KOPT-K1 (cell line): Measurements from ENCODE around the gene FOXO4.

ENCODE experiments used
- H3K27ac ChIP-seq: fragments of 200-600 bp; sonication (generic); 2 replicates; pipeline ENCODE4 v1.5.1; 2016; ENCODE audit warnings: antibody characterized with exemption, mild to moderate bottlenecking, low read depth, low read length; ENCODE audit not compliant: poor library complexity, severe bottlenecking
- H3K36me3 ChIP-seq: fragments of 200-600 bp; sonication (generic); 2 replicates; pipeline ENCODE4 v1.5.1; 2017; ENCODE audit warnings: antibody characterized with exemption, mild to moderate bottlenecking, low read length, moderate library complexity; ENCODE audit not compliant: insufficient read depth
- H3K9me3 ChIP-seq: fragments of 200-600 bp; sonication (generic); 2 replicates; pipeline ENCODE4 v1.5.1; 2017; ENCODE audit warnings: antibody characterized with exemption, low read length, mild to moderate bottlenecking; ENCODE audit not compliant: insufficient read depth, poor library complexity, severe bottlenecking

Gene FOXO4

DNA sequence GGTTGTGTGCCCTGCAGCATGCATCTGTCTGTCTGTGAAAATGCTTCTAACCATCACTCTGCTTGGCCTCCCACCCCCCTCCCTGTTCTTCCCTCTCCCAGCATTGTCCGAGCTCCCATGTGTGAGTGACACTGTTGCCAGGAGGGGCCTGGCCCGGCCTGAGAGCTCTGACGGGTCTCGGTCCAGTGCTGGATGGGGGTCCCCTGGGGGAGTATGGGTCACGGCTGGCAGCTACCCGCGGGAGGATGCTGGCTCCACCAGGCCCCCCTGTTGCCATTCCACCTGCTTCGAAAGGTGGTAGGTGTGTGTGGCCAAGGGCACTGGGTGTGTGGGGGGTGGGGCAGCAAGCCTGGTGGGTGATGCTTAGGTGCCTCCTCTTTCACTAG lies 52.6 kb downstream of the FOXO4 start:
- Histone ChIP-seq H3K27ac (no peak overlapping the region), H3K36me3 (peaks cover 10% of the 10 kb centered on the region; the same call in 1 of the 2 replicates), H3K9me3 (no peaks in the 10 kb centered on the region)

DNA sequence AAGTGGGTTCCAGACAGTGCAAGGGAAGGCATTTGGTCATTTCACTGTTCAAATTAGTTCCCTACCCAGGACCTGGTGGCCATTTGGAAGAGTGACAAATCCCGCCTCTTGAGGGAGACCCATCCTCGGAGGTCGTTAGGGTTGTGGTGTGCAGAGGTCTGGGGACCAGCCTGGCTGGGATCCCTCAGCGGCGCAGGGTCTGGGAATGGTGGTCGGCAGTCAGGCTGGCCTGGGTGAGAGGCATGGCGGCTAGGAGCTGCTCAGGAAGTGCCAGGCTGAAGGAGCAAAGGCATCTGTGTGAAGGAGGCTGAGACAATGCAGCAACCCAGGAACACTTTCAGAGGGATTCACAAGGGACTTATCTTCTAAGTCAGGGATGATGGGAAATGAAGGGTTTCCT lies 55.7 kb downstream of the FOXO4 start:
- Histone ChIP-seq H3K9me3 (no peaks in the 10 kb centered on the region), H3K36me3 (peaks cover 6% of the 10 kb centered on the region; the same call in 1 of the 2 replicates), H3K27ac (no peak overlapping the region)
